HG02840 (cell line): ENCODE results near the gene MN1.

Source experiments
- ATAC-seq: cut with Tn5 transposase; IDR thresholded peaks from one replicate; pipeline ENCODE4 v1.9.1; 2021; ENCODE audit warnings: mild to moderate bottlenecking, moderate library complexity, moderate number of reproducible peaks; ENCODE audit not compliant: unreplicated experiment, low FRiP score

Gene MN1

GRCh38 chr22:27801616-27802345 lies at the start of gene MN1:
Gene MN1, minus strand, starts transcription at chr22:27801756. Its CDS starts 1,213 bp downstream, at chr22:27800543.
- ATAC-seq: no peak

- no peak for ATAC-seq
These were observed 48.5 kb upstream of the MN1 start for GRCh38 chr22:27850000-27850521.

GRCh38 chr22:27848005-27848404 lies 46.4 kb upstream of the MN1 start:
- ATAC-seq: no peak

- no peak for ATAC-seq
These were observed 45.4 kb upstream of the MN1 start for GRCh38 chr22:27846910-27847309.

- no peak for ATAC-seq
These were observed 44.7 kb upstream of the MN1 start for GRCh38 chr22:27846248-27846757.

DNA sequence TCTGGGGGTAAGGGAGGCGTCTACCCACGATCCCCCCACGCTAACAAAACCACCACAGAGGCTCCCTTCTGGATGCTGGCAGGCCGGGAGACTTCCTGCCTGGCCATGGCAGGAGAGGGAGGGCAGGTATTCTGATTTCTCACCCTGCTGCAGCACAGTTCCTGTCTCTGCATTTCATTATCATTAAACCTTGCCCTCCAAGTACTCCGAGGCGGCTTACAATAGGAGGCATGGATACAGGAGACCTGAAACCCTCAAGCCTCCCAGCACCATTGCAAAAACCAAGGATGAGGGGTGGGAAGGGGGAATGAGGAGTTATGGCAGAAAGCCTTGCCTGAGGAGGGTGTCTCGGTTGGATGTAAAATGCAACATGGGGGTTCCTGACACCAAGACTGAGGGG lies 44.1 kb upstream of the MN1 start:
- ATAC-seq: no peak

DNA sequence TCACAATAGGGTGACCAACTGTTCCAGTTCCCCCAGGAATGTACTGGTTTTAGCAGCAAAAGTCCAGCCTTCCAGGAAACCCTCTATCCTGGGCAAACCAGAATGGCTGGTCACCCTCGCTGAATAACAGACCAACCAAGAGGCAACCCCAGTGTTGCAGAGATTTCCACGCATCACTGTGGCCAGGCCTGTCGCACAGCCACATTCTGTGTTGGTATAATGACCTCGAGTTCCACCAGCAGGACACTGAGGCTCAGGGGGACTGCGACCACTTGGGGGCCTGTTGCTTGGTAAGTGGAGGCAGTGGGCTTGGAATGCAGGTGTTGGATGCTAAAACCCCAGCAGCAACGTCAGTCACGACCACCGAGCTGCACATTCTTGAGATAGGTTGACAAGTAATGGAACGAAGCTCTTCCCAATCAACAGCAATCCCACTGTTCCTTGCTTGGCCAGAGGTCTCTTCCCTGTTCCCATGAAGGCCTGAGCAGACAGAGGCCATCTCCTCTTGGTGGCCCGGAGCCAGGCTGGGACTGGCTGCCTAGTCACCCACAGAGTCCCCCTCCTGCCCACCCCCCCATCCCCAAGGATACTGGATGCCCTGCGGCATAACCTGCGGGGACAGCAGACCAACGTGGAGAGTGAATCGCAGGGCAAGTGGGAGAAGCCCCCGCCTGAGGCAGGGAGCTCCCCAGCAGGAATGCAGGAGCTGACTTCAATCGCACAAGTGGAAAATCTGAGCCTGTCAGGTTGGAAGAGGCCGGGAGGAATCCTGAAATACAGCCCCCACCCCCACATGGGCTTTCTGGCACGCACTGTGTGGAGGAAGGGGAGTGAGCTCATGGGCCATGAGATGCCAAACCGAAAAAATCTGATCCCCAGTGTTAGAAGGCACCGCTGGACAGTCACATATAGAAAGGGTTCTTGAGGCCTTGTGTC lies 43.4 kb upstream of the MN1 start:
- no peak for ATAC-seq

- no peak for ATAC-seq
These were observed 42.7 kb upstream of the MN1 start for GRCh38 chr22:27844256-27844655.

DNA sequence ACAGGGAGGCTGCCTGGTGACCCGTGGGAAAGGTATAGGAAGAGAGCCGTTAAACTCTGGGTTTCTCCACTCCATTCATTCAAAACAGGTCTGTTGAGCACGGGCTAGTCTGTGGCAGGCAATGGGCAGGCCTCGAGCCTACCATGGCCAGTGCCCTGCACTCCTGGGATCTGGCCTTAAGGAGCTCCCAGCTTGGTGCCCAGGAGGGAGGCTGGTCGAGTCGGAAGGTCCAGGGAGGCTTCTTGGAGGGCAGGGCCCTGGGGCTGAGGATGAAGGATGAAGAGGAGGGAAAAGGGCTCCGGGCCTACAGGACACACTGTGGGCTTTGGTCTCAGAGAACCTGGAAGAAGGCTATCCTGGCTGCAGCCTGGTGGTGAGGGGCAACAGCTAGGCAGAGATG lies 41.9 kb upstream of the MN1 start:
- no peak for ATAC-seq

DNA sequence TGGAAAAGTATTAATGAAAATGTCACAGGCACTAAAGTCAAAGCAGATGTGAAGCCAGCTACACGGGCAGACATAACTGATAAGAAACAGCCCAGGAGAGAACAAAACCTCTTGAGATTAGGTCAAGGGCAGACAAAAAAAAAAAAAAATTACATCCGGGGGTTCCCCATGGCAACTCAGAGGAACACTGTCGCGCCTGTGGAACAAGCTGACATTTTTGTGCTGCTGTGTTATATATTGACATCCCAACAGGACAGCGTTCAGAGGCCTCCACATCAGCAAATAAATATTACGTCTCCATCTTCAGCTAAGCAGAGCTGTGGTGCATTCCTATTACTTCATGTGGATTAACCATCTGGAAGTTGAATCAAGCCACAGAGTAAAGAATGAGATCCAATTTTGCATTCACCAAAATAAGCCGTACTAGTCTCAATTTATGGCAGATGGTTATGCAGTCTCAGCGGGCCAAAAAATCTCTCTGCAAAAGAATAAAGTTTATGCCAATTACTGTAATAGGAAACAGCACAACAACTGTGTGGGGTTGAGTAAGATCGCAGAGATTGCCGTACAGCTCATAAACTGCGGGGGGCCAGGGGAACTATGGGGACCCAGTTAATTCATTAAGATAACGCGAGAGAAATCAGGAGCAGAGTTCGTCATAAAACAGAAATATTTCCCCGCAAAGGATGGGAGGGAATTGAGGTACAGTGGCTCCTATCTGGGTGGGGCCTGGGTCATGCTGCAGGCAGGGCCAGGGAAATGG lies 41.3 kb upstream of the MN1 start:
- no peak for ATAC-seq

DNA sequence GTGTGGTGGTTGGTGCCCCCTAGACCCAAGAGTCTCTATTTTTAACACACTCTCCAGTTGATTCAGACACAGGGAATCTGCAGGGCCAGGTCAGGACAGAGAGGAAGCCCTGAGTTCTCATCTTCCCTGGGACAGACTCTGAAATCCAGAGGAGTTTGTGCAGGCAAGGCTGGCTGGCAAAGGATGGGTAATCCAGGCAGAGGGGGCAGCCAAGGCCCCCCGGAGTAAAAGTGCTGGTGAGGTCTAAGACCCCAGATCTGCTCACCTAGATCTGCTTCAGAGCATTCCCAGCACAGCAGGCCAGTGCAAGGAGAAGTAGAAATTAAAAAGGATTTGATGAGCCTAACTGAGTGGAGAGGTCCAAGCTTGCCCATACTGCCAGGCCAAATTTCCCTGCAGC lies 40.6 kb upstream of the MN1 start:
- no peak for ATAC-seq

- ATAC-seq: no peak
These were observed 38.9 kb upstream of the MN1 start for GRCh38 chr22:27840436-27840835.

DNA sequence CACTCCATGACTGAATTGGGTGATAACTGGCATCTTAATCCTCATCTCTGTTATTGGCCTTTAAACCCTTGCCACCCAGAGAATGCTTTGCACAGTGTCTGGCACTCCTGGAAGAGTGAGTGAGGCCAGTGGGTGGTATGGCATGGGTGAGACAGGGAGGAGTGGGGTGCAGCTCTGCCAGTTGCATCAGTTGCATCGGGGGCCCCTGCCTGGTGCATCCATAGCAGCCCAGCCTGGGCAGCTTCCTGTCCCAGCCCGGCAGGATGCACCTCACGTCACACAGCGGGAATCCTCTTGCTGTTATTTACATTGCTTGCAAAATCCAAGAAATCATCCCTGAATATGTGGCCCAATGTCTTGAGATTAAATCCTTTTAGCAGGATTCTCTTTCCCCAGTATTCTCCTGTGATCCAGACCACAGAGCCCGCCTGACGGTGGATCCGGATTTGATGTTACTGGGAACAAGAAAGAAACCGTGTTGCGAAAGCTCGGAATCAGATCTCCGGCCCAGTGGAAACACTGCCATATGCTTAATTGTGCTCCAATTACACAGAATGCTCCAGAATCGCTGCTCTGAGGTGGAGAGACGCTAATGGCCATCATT lies 37.6 kb upstream of the MN1 start:
- ATAC-seq: no peak

GRCh38 chr22:27836181-27836580 lies 34.6 kb upstream of the MN1 start:
- ATAC-seq: no peak

- ATAC-seq: no peak
These were observed 33.9 kb upstream of the MN1 start for GRCh38 chr22:27835446-27835845.

DNA sequence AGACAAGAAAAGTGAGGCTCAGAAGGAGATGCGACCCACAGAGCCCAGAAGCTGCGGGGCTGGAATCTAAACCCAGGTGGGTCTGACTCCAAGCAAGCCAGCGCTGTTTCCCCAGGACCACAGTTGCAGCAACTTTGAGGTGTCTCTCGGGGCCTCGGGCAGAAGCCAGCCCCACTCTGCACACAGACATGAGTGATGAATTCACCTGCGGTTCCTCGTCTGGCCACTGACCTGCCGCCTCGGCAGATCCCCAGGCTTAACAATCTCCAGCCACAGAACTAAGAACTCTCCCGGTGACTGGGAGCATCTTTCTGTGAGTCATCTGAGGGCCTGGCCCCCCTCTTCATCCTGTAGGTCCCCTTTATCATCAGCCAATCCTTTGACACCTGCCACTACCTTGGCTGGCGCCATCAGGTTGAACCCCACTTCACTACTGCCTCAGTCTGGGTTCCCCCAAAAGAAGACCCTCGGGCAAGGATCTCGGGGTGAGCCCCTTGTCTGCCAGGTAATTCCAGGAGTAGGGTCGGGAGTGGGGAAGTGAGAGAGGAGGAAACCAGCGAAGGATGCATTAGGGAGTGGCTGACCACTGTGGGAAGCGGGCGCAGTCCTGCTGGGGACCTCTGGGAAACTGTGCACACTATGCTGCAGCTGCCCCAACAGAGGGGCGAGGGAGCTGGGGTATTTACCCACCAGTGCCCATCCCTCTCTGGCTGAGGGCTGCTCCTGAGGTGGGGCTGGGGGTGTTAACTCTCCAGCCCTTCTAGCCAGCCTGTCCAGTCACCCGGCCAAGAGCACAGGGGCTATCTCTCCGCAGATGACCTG lies 33.0 kb upstream of the MN1 start:
- no peak for ATAC-seq

DNA sequence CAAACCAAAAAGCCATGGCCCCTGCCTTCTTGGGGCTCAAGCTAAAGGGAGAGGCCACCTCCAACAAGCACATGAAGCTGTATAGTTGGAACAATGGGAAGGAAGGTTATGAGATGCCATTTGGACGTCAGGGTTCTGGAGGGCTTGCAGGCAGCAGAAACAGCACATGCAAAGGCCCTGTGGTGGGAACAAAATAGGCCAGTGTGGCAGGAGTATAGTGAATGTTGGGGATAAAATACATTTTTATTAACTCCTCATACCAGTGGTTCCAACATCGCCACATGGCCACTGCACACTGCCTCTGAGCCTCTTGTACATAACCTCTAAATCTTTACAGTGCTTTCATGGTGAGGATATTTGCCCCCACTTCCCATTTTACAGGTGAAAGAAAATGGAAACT lies 32.2 kb upstream of the MN1 start:
- ATAC-seq: no peak

- no peak for ATAC-seq
These were observed 31.1 kb upstream of the MN1 start for GRCh38 chr22:27832606-27833005.

DNA sequence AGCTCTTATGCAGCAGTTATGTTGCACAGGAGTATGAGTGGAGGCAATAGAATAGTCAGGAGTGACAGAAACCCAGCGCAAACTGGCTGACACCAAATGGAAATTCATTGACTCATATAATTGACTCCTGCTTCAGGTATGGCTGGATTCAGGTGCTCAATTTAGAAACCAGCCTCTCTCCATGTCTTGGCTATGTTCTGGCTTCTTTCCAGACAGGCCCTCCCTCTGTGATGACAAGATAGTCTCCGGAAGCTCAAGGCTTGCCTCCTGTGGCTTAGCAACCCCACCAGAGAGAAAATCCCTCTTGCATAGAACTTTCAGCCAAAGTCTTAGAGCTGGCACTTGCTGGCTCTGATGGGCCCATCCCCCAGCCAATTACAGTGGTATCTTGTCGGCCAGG lies 28.1 kb upstream of the MN1 start:
- no peak for ATAC-seq
